Upper lobe of left lung (tissue), 6 donors: ENCODE measurements around the gene PITX1. TPM values are rescaled to one million over a fixed set of nuclear protein-coding genes. Genes with fewer than 3 reads are reported as not detected.

ENCODE experiments used
- ATAC-seq, 2 donors: fragments of 200-7000 bp; cut with Tn5 transposase; one replicate each; pipeline ENCODE4 v1.9.1; 2022; ENCODE audit warnings: mild to moderate bottlenecking in 2 of 2, moderate library complexity in 2 of 2; ENCODE audit not compliant: low FRiP score in 2 of 2
- DNase-seq, 2 donors: peaks; one replicate each; pipeline ENCODE4 v3.0.0-alpha.2; 2019 to 2020
- H3K27ac ChIP-seq, 4 donors: fragments of 200-600 bp; sonication (generic); one replicate each; pipeline ENCODE4 v1.5.1; 2016 to 2019
- H3K27me3 ChIP-seq, 4 donors: fragments of 200-600 bp; sonication (generic); one replicate each; pipeline ENCODE4 v1.5.1; 2017 to 2019
- H3K36me3 ChIP-seq, 4 donors: fragments of 200-600 bp; sonication (generic); one replicate each; pipeline ENCODE4 v1.5.1; 2016 to 2019
- H3K4me1 ChIP-seq, 4 donors: fragments of 200-600 bp; sonication (generic); one replicate each; pipeline ENCODE4 v1.5.1; 2018 to 2019
- H3K4me3 ChIP-seq, 4 donors: fragments of 200-600 bp; sonication (generic); one replicate each; pipeline ENCODE4 v1.5.1; 2017 to 2019; ENCODE audit warnings: mild to moderate bottlenecking in 2 of 4, moderate library complexity in 1 of 4
- H3K9me3 ChIP-seq, 4 donors: fragments of 200-600 bp; sonication (generic); one replicate each; pipeline ENCODE4 v1.5.1; 2018 to 2019
- CTCF ChIP-seq, 6 experiments: fragments of 450-650 bp in 4 of 6; fragments of 200-600 bp in 2 of 6; sonication (generic) in 2 of 6; IDR thresholded peaks; one replicate each; pipeline ENCODE4 v1.5.1; 2016 to 2019; ENCODE audit warnings: antibody characterized with exemption in 6 of 6
- EP300 ChIP-seq, 4 donors: sonication (generic); formaldehyde crosslinking; IDR thresholded peaks; one replicate each; pipeline ENCODE4 v1.5.1; 2017; ENCODE audit warnings: antibody characterized with exemption in 4 of 4, control low read depth in 2 of 4
- POLR2A ChIP-seq, 4 donors: fragments of 450-650 bp; IDR thresholded peaks; one replicate each; pipeline ENCODE4 v1.5.1; 2016 to 2017; ENCODE audit warnings: antibody characterized with exemption in 4 of 4, mild to moderate bottlenecking in 2 of 4
- POLR2AphosphoS5 ChIP-seq, 2 donors: sonication (generic); formaldehyde crosslinking; IDR thresholded peaks; one replicate each; pipeline ENCODE4 v1.5.1; 2017; ENCODE audit warnings: antibody characterized with exemption in 2 of 2
- whole genome bisulfite sequencing, 2 donors: methylation state at CpG; one replicate each; pipeline ENCODE4 v1.1.5; 2017 to 2018; 5-methylcytosine and 5-hydroxymethylcytosine counted together
- total RNA-seq, 6 donors: library from RNA; depleted of rRNA in 4 of 6; stranded (reverse); fragments of >200 nt in 4 of 6; gene quantifications; one replicate each; pipeline versions ENCODE4 v1.1.0 to v1.2.1, GENCODE V29; 2016 to 2021
- donor health status: DM: no; HTN: no; CAD: no; lungs with moderate emphysema.
- donor health status: DM: no; HTN: yes; CAD: no; lungs with severe emphysema.

PITX1 gene
- total RNA-seq, 6 donors from 2014 or later = 0.23 to 11.0 (median 1.0) TPM; not detected in 2

- H3K36me3 ChIP-seq = no peaks in the 10 kb centered on the region
- H3K27me3 ChIP-seq = no peaks in the 10 kb centered on the region
- H3K27ac ChIP-seq = no peak overlapping the region
- peaks cover 0 to 8% (median 7%) of the 10 kb centered on the region in 4 donors for H3K4me1 ChIP-seq
- TF ChIP-seq POLR2A (IDR thresholded peaks at IDR 0.05) = no peak
- TF ChIP-seq POLR2AphosphoS5 (IDR thresholded peaks at IDR 0.05) = no peak
- no peak for TF ChIP-seq EP300 (IDR thresholded peaks at IDR 0.05)
- TF ChIP-seq CTCF (IDR thresholded peaks at IDR 0.05) = no peak
- no peak overlapping the region for H3K4me3 ChIP-seq
- WGBS, 2 donors = 84 to 94% methylated on average over 6 of the region's 6 CpGs
- DNase-seq (no peak), ATAC-seq (no peak)
- H3K9me3 ChIP-seq = no peaks in the 10 kb centered on the region
Measured at GRCh38 chr5:135015942-135016341, 18.1 kb downstream of the PITX1 start.

- H3K4me3 ChIP-seq = no peak overlapping the region
- H3K36me3 ChIP-seq = no peaks in the 10 kb centered on the region
- WGBS, 2 donors = 54 to 65% methylated on average over 10 of the region's 10 CpGs
- H3K4me1 ChIP-seq = peaks cover 0 to 8% (median 7%) of the 10 kb centered on the region in 4 donors
- H3K27ac ChIP-seq = no peak overlapping the region
- DNase-seq (peak in 1 of 2 donors; percentile 21), ATAC-seq (no peak)
- no peaks in the 10 kb centered on the region for H3K27me3 ChIP-seq
- TF ChIP-seq POLR2AphosphoS5 (IDR thresholded peaks at IDR 0.05) (no peak), EP300 (IDR thresholded peaks at IDR 0.05) (no peak), CTCF (IDR thresholded peaks at IDR 0.05) (no peak), POLR2A (IDR thresholded peaks at IDR 0.05) (no peak)
- no peaks in the 10 kb centered on the region for H3K9me3 ChIP-seq
Measured at GRCh38 chr5:135013947-135014570, 20.0 kb downstream of the PITX1 start.

GRCh38 chr5:135013445-135013844 is 20.6 kb downstream of the PITX1 start:
- H3K27me3 ChIP-seq = no peaks in the 10 kb centered on the region
- H3K36me3 ChIP-seq = no peaks in the 10 kb centered on the region
- WGBS, 2 donors = 92 to 94% methylated on average over 7 of the region's 7 CpGs
- no peak overlapping the region for H3K27ac ChIP-seq
- ATAC-seq (no peak), DNase-seq (peak in 1 of 2 donors; percentile 15)
- no peaks in the 10 kb centered on the region for H3K9me3 ChIP-seq
- H3K4me3 ChIP-seq = no peak overlapping the region
- no peak for TF ChIP-seq EP300 (IDR thresholded peaks at IDR 0.05)
- no peak for TF ChIP-seq POLR2A (IDR thresholded peaks at IDR 0.05)
- TF ChIP-seq CTCF (IDR thresholded peaks at IDR 0.05) = no peak
- TF ChIP-seq POLR2AphosphoS5 (IDR thresholded peaks at IDR 0.05) = no peak
- peaks cover 0 to 8% (median 7%) of the 10 kb centered on the region in 4 donors for H3K4me1 ChIP-seq

GRCh38 chr5:135012951-135013391 is 21.1 kb downstream of the PITX1 start:
- H3K36me3 ChIP-seq = no peaks in the 10 kb centered on the region
- H3K4me1 ChIP-seq = peaks cover 0 to 8% (median 7%) of the 10 kb centered on the region in 4 donors
- ATAC-seq (no peak), DNase-seq (no peak)
- no peaks in the 10 kb centered on the region for H3K27me3 ChIP-seq
- no peaks in the 10 kb centered on the region for H3K9me3 ChIP-seq
- H3K4me3 ChIP-seq = no peak overlapping the region
- no peak overlapping the region for H3K27ac ChIP-seq
- 95 to 96% methylated on average over 4 to 5 of the region's 5 CpGs for WGBS, 2 donors
- no peak for TF ChIP-seq POLR2A (IDR thresholded peaks at IDR 0.05)
- no peak for TF ChIP-seq POLR2AphosphoS5 (IDR thresholded peaks at IDR 0.05)
- no peak for TF ChIP-seq CTCF (IDR thresholded peaks at IDR 0.05)
- TF ChIP-seq EP300 (IDR thresholded peaks at IDR 0.05) = no peak
